ENCODE results near the gene SHH. TPM values are rescaled to one million over a fixed set of nuclear protein-coding genes. Genes with fewer than 3 reads are reported as not detected.

The SHH gene
- polyA plus RNA-seq, 1 donor (not counting 4 experiments of a cell fraction or from before 2014, with no cell fraction given) = not detected

DNA sequence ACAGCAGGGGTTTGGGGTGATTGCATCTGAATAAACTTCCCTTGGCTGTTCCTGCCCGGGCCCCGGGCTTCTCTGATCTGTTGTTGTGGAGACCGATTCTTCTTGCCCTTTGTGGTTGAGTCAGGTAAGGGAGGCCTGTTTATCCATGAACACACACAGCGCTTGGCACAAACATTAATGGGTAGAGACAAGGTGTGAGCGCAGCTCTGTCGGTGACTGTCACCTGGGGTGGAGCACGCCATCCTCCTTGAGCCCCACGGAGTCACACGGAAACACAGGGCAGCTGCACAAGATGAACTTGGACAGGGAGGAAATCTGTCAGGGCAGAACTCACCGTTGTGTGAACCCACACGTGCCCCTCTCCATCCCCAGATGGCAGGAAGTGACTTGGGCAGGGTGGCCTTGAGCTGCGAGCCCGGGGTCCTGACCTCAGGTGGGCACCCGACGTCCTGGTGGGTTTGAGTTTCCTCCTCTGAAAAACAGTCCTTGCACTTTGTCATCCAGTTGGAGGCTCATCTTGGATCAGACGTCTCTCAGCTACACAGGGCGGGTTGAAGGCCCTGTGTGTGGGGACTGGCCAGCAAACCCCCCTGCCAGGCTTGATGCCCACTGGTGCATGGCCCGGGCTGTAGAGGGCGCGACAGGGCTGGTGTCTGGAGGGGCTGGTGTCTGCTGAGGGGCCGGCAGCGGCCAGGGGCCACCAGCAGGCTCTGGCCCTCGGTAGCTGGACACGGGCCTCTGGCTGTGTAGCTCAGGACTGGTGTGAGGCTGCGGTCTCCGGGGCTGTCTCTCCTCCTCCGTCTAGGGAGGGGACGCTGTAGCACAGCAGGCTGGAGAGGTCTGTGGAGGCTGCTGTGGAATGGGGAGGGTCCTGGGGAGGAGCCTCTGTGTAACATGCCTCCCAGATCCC is 24.2 kb upstream of the SHH start:
- H4K20me1 ChIP-seq (ENCODE audit: control insufficient read depth, extremely low read depth, insufficient read depth, low read length) = no peaks in the 10 kb centered on the region
- H3K4me1 ChIP-seq (ENCODE audit: control insufficient read depth, extremely low read depth, insufficient read depth, low read length) = no peaks in the 10 kb centered on the region
- FAIRE-seq = no peak
- H3K4me3 ChIP-seq (ENCODE audit: control insufficient read depth in 2 of 3, extremely low read depth in 1 of 3, insufficient read depth in 2 of 3, low read depth in 1 of 3, low read length in 3 of 3) = no peak overlapping the region
- no peak overlapping the region for H2AFZ ChIP-seq (ENCODE audit: control insufficient read depth, low read length)
- H3K9ac ChIP-seq (ENCODE audit: control insufficient read depth, extremely low read depth, insufficient read depth, low read length) = no peak overlapping the region
- no peaks in the 10 kb centered on the region for H3K79me2 ChIP-seq (ENCODE audit: control insufficient read depth, insufficient read depth, low read length)
- H3K36me3 ChIP-seq (ENCODE audit: control insufficient read depth in 2 of 2, extremely low read depth in 1 of 2, insufficient read depth in 2 of 2, low read length in 2 of 2) = no peaks in the 10 kb centered on the region
- TF ChIP-seq, protein P1, sequence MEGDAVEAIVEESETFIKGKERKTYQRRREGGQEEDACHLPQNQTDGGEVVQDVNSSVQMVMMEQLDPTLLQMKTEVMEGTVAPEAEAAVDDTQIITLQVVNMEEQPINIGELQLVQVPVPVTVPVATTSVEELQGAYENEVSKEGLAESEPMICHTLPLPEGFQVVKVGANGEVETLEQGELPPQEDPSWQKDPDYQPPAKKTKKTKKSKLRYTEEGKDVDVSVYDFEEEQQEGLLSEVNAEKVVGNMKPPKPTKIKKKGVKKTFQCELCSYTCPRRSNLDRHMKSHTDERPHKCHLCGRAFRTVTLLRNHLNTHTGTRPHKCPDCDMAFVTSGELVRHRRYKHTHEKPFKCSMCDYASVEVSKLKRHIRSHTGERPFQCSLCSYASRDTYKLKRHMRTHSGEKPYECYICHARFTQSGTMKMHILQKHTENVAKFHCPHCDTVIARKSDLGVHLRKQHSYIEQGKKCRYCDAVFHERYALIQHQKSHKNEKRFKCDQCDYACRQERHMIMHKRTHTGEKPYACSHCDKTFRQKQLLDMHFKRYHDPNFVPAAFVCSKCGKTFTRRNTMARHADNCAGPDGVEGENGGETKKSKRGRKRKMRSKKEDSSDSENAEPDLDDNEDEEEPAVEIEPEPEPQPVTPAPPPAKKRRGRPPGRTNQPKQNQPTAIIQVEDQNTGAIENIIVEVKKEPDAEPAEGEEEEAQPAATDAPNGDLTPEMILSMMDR (optimal IDR thresholded peaks at IDR 0.05 in 1 of 3, IDR thresholded peaks at IDR 0.05 in 1 of 3, conservative IDR thresholded peaks at IDR 0.05 in 1 of 3; ENCODE audit: extremely low read depth in 1 of 3, insufficient read depth in 2 of 3, low read length in 3 of 3) = no peak
- no peak for TF ChIP-seq EZH2 (IDR thresholded peaks at IDR 0.05; ENCODE audit: low read length)
- H3K9me1 ChIP-seq (ENCODE audit: control insufficient read depth, extremely low read depth, insufficient read depth, low read length) = no peaks in the 10 kb centered on the region
- H3K27ac ChIP-seq (ENCODE audit: control insufficient read depth, insufficient read depth, low read length) = no peak overlapping the region
- H3K4me2 ChIP-seq (ENCODE audit: control insufficient read depth, extremely low read depth, insufficient read depth, low read depth, low read length) = no peak overlapping the region
- dilution Hi-C loops (cut with MboI; ENCODE audit: extremely low pct_ligation_motif_present, low sequenced_read_pairs) = no loop called here
- no peaks in the 10 kb centered on the region for H3K27me3 ChIP-seq (ENCODE audit: control insufficient read depth, extremely low read depth, insufficient read depth, low read length)
- peaks cover 3% of the 10 kb centered on the region for H3K9me3 ChIP-seq (ENCODE audit: control insufficient read depth, low read depth, low read length)
- no peak for DNase-seq (ENCODE audit: low read depth, low spot score)

DNA sequence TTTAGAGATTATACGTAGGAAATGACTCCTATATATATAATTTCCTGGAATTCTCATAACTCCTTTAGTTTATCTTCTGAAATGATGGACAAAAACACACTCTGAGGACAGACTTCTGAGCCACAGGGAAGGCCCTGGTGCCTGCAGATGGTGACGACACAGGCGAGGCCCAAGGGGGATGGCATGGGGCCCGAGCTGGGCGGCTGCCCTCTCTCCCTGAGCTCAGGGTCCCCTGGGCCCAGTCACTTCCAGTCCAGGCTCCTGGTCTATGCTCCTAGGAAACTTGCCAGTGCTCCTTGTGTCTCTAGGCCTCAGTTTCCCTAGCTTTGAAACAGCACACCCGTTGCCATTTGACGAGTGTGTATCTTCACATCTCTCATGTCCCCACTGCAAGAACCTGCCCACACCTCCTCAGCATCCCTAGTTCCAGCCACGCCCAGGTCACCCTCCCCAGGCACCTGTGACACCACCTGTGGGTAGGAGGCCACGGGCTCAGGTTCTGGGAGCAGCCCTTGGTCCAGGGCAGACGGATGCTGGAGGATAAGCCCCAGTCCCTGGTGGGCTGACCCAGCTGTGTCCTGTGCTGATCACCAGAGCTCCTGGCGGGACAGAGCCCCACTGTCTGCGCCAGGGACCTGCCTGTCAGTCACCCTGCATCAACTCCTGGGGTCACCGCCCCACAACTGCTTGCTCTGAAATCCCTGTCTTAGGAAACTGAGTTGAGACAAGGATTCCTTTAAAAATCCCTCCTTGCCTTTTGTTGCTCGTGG is 23.4 kb upstream of the SHH start:
- H3K79me2 ChIP-seq (ENCODE audit: control insufficient read depth, insufficient read depth, low read length) = no peaks in the 10 kb centered on the region
- no peaks in the 10 kb centered on the region for H3K4me1 ChIP-seq (ENCODE audit: control insufficient read depth, extremely low read depth, insufficient read depth, low read length)
- no peak overlapping the region for H3K4me2 ChIP-seq (ENCODE audit: control insufficient read depth, extremely low read depth, insufficient read depth, low read depth, low read length)
- no peaks in the 10 kb centered on the region for H3K36me3 ChIP-seq (ENCODE audit: control insufficient read depth in 2 of 2, extremely low read depth in 1 of 2, insufficient read depth in 2 of 2, low read length in 2 of 2)
- no peak overlapping the region for H3K9ac ChIP-seq (ENCODE audit: control insufficient read depth, extremely low read depth, insufficient read depth, low read length)
- H3K9me1 ChIP-seq (ENCODE audit: control insufficient read depth, extremely low read depth, insufficient read depth, low read length) = no peaks in the 10 kb centered on the region
- H4K20me1 ChIP-seq (ENCODE audit: control insufficient read depth, extremely low read depth, insufficient read depth, low read length) = no peaks in the 10 kb centered on the region
- dilution Hi-C loops (cut with MboI; ENCODE audit: extremely low pct_ligation_motif_present, low sequenced_read_pairs) = no loop called here
- H3K9me3 ChIP-seq (ENCODE audit: control insufficient read depth, low read depth, low read length) = peaks cover 3% of the 10 kb centered on the region
- H3K27me3 ChIP-seq (ENCODE audit: control insufficient read depth, extremely low read depth, insufficient read depth, low read length) = no peaks in the 10 kb centered on the region
- no peak for DNase-seq (ENCODE audit: low read depth, low spot score)
- no peak overlapping the region for H2AFZ ChIP-seq (ENCODE audit: control insufficient read depth, low read length)
- H3K27ac ChIP-seq (ENCODE audit: control insufficient read depth, insufficient read depth, low read length) = no peak overlapping the region
- TF ChIP-seq EZH2 (IDR thresholded peaks at IDR 0.05; ENCODE audit: low read length) = no peak
- TF ChIP-seq, protein P1 (optimal IDR thresholded peaks at IDR 0.05 in 1 of 3, IDR thresholded peaks at IDR 0.05 in 1 of 3, conservative IDR thresholded peaks at IDR 0.05 in 1 of 3; ENCODE audit: extremely low read depth in 1 of 3, insufficient read depth in 2 of 3, low read length in 3 of 3) = no peak
- FAIRE-seq = no peak
- H3K4me3 ChIP-seq (ENCODE audit: control insufficient read depth in 2 of 3, extremely low read depth in 1 of 3, insufficient read depth in 2 of 3, low read depth in 1 of 3, low read length in 3 of 3) = no peak overlapping the region
